GM12875 (cell line): ENCODE measurements around the gene SPAG8.

Experiments used
- H3K4me3 ChIP-seq: one replicate; pipeline ENCODE4 v1.5.1; 2011; ENCODE audit warnings: low read depth, low read length, control low read depth
- CTCF ChIP-seq: IDR thresholded peaks from 2 replicates; pipeline ENCODE4 v1.5.1; 2011; ENCODE audit warnings: low read depth, mild to moderate bottlenecking, control low read depth, inconsistent platforms, low read length, moderate library complexity, borderline replicate concordance; ENCODE audit not compliant: insufficient read depth

The SPAG8 gene

GRCh38 chr9:35808433-35808832 is 3.6 kb downstream of the SPAG8 start:
- H3K4me3 ChIP-seq: no peak overlapping the region
- no peak for TF ChIP-seq CTCF

- no peak for TF ChIP-seq CTCF
- no peak overlapping the region for H3K4me3 ChIP-seq
Measured at GRCh38 chr9:35806101-35806500, 6.0 kb downstream of the SPAG8 start.

GRCh38 chr9:35801328-35802128 is 10.5 kb downstream of the SPAG8 start:
- H3K4me3 ChIP-seq: no peak overlapping the region
- no peak for TF ChIP-seq CTCF

- H3K4me3 ChIP-seq: no peak overlapping the region
- TF ChIP-seq CTCF: no peak
Measured at GRCh38 chr9:35800530-35800929, 11.5 kb downstream of the SPAG8 start.

- H3K4me3 ChIP-seq: no peak overlapping the region
- no peak for TF ChIP-seq CTCF
Measured at GRCh38 chr9:35798658-35799374, 13.2 kb downstream of the SPAG8 start.

GRCh38 chr9:35797311-35798109 is 14.6 kb downstream of the SPAG8 start:
- TF ChIP-seq CTCF: no peak
- no peak overlapping the region for H3K4me3 ChIP-seq
